LNCaP clone FGC (cell line): ENCODE results near the gene KRTAP4-8.
"Not testable (repeated sequence)": the region's sequence is repeated elsewhere in the genome, so short reads cannot be mapped to it uniquely, and the experiment has no call there.

Experiments used
- DNase-seq: peaks from one replicate; pipeline ENCODE4 v3.0.0-alpha.2; 2011; ENCODE audit warnings: low read depth
- H3K4me3 ChIP-seq: 2 replicates; pipeline ENCODE4 v1.5.1; 2011; ENCODE audit warnings: mild to moderate bottlenecking, low read depth, low read length, control low read depth
- CTCF ChIP-seq: IDR thresholded peaks from 2 replicates; pipeline ENCODE4 v1.5.1; 2012; ENCODE audit warnings: mild to moderate bottlenecking; ENCODE audit not compliant: control insufficient read depth, insufficient read depth; ENCODE audit errors: extremely low read depth

KRTAP4-8 gene

GRCh38 chr17:41058741-41059140 lies 39.2 kb downstream of the KRTAP4-8 start:
- H3K4me3 ChIP-seq, result no peak overlapping the region
- DNase-seq, result no peak
- no peak for TF ChIP-seq CTCF

GRCh38 chr17:41057547-41057946 lies 40.4 kb downstream of the KRTAP4-8 start:
- DNase-seq, result no peak
- TF ChIP-seq CTCF, result no peak
- H3K4me3 ChIP-seq, result no peak overlapping the region

GRCh38 chr17:41055130-41055529 lies 42.8 kb downstream of the KRTAP4-8 start, which contains the start of gene KRTAP2-2:
TSS of gene KRTAP2-2 (minus strand) at chr17:41055230. CDS start at chr17:41055211, 19 bp downstream.
- not testable (repeated sequence) for DNase-seq, H3K4me3 ChIP-seq

DNA sequence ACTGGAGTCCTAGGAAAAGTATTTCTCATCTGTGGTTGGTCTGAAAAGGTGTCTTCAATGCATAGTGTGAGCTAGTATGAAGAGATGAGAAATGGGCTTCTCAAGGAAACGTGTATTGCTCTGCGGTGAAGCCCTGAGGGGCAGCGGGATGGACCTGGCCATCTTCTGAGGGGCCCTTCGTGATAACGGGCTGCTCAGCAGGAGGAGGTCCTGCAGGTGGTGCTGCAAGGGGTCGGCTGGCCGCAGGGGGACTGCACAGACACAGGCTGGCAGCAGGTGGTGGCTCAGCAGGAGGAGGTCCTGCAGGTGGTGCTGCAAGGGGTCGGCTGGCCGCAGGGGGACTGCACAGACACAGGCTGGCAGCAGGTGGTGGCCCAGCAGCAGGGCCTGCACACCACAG lies 43.4 kb downstream of the KRTAP4-8 start:
- not testable (repeated sequence) for H3K4me3 ChIP-seq, DNase-seq

DNA sequence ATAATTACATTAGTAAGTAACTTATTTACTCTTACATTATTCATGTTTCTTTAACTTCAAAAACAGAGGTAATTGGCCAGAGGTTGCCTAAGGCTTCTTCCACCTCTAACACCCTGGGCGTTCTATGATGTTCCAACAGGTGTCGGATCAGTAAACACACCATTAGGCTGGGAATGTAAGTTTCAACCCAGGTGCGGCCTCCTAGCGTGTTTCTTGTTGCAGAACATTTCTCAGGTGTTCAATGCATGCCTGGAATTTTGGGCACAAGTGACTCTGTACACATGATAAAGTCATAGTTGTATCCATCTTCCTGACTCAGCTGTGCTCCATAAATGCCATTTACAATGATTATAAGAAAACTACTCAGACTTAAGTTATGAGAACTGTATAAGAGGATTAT lies 43.9 kb downstream of the KRTAP4-8 start:
- no peak for DNase-seq
- no peak overlapping the region for H3K4me3 ChIP-seq
- no peak for TF ChIP-seq CTCF

DNA sequence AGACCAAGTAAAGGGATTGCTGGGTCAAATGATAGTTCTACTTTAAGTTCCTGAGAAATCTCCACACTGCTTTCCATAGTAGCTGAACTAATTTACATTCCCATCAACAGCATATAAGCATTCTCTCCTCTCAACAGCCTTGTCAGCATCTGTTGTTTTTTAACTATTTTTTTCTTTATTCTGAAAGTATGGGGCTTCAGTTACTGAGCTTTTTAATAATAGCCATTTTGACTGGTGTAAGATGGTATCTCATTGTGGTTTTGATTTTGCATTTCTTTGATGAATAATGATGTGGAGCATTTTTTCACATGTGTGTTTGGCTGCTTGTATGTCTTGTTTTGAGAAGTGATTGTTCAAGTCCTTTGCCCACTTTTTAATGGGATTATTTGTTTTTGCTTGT lies 45.4 kb downstream of the KRTAP4-8 start:
- no peak for DNase-seq
- H3K4me3 ChIP-seq, result no peak overlapping the region
- TF ChIP-seq CTCF, result no peak

GRCh38 chr17:41049110-41049509 lies 48.8 kb downstream of the KRTAP4-8 start:
- DNase-seq, result no peak
- no peak for TF ChIP-seq CTCF
- no peak overlapping the region for H3K4me3 ChIP-seq

GRCh38 chr17:41048441-41048840 lies 49.5 kb downstream of the KRTAP4-8 start:
- DNase-seq, result no peak
- no peak for TF ChIP-seq CTCF
- H3K4me3 ChIP-seq, result no peak overlapping the region
